ENCODE data around the gene TNFRSF8.

GRCh38 chr1:12189328-12189682 lies 126.2 kb downstream of the TNFRSF8 start:
- TF ChIP-seq ATOH8 (CRISPR knock-in tag; IDR thresholded peaks at IDR 0.05; ENCODE audit: low read depth) (no peak), RCOR1 (IDR thresholded peaks at IDR 0.05; ENCODE audit: low read depth, low read length) (no peak), POLR2A (IDR thresholded peaks at IDR 0.05; ENCODE audit: low read length) (no peak), CTCF (IDR thresholded peaks at IDR 0.05) (no peak), MYC (IDR thresholded peaks at IDR 0.05; ENCODE audit: borderline replicate concordance, low read length) (no peak), ESRRA (IDR thresholded peaks at IDR 0.05; ENCODE audit: borderline replicate concordance, low read length) (no peak), EP300 (IDR thresholded peaks at IDR 0.05) (no peak), CBX2 (IDR thresholded peaks at IDR 0.05; ENCODE audit: borderline replicate concordance, low read depth) (no peak)

Data from A549 (cell line).